GM12878 (cell line): ENCODE results near the gene HS3ST5. TPM values are rescaled to one million over a fixed set of nuclear protein-coding genes. Genes with fewer than 3 reads are reported as not detected.

ENCODE experiments used
- BCL11A ChIP-seq: IDR thresholded peaks from 2 replicates; pipeline ENCODE4 v1.6.1; 2011; ENCODE audit warnings: low read depth, low read length
- CBX3 ChIP-seq: fragments of 200-600 bp; sonication (generic); IDR thresholded peaks from 2 replicates; pipeline ENCODE4 v1.6.1; 2016; ENCODE audit warnings: low read depth, borderline replicate concordance
- ESRRA ChIP-seq: IDR thresholded peaks from 2 replicates; pipeline ENCODE4 v1.6.1; 2012; ENCODE audit warnings: mild to moderate bottlenecking, low read length, improper control_type of control experiment
- NFYA ChIP-seq: IDR thresholded peaks from 2 replicates; pipeline ENCODE4 v1.6.1; 2011; ENCODE audit warnings: low read depth, mild to moderate bottlenecking, low read length, improper control_type of control experiment, borderline replicate concordance
- RCOR1 ChIP-seq: conservative IDR thresholded peaks from 2 replicates; pipeline ENCODE4 v1.6.1; 2012; ENCODE audit warnings: low read depth, low read length, improper control_type of control experiment
- SIN3A ChIP-seq: IDR thresholded peaks from 2 replicates; pipeline ENCODE4 v1.6.1; 2012; ENCODE audit warnings: low read depth, low read length, improper control_type of control experiment
- ZNF274 ChIP-seq: IDR thresholded peaks from one replicate; pipeline ENCODE4 v1.8.0; 2011; ENCODE audit not compliant: insufficient read length, insufficient read depth
- polyA plus RNA-seq, 11 experiments: library from polyadenylated mRNA; depleted of rRNA in 4 of 11; unstranded in 6 of 11; stranded (reverse) in 5 of 11; fragments of >200 nt; fragmentation: Nextera tagmentation in 4 of 11; fragmentation: Illumina TruSeq in 1 of 11; extraction: Ambion mirVana in 4 of 11; extraction: Trizol in 1 of 11; gene quantifications; 1 replicate in 1 of 11; 2 replicates in 10 of 11; pipeline versions ENCODE4 v1.2.1 to v1.2.3, GENCODE V29; 2011 to 2016; ENCODE audit warnings: inconsistent platforms in 2 of 11, missing spikeins in 2 of 11, low read depth in 1 of 11
- total RNA-seq, 4 experiments: library from RNA; depleted of rRNA in 3 of 4; stranded (reverse); fragments of >200 nt in 3 of 4; fragmentation: Illumina TruSeq in 1 of 4; extraction: Trizol in 1 of 4; gene quantifications; 2 replicates each; pipeline versions ENCODE4 v1.2.1 to v1.2.3, GENCODE V29; 2013 to 2021
- TF ChIP-seq, protein P1 (sequence below): fragments of 450-650 bp; conservative IDR thresholded peaks from 2 replicates; pipeline ENCODE4 v1.6.1; 2017; ENCODE audit warnings: mild to moderate bottlenecking, moderate library complexity
- TF ChIP-seq, protein P2 (sequence below): fragments of 450-650 bp; IDR thresholded peaks from 2 replicates; pipeline ENCODE4 v1.6.1; 2016; ENCODE audit warnings: mild to moderate bottlenecking
- TF ChIP-seq, protein P3 (sequence below): IDR thresholded peaks from 2 replicates; pipeline ENCODE4 v1.6.1; 2012; ENCODE audit warnings: improper control_type of control experiment, low read depth, low read length; ENCODE audit not compliant: insufficient replicate concordance
- TF ChIP-seq, protein P4 (sequence below): IDR thresholded peaks from 2 replicates; pipeline ENCODE4 v1.6.1; 2011; ENCODE audit warnings: low read depth, low read length, improper control_type of control experiment, borderline replicate concordance

Gene HS3ST5
- total and polyA plus RNA-seq, 10 of the 15 experiments (the other 5 are each of a cell fraction or from before 2014, with no cell fraction given): 0.04 TPM; not detected in 9

DNA sequence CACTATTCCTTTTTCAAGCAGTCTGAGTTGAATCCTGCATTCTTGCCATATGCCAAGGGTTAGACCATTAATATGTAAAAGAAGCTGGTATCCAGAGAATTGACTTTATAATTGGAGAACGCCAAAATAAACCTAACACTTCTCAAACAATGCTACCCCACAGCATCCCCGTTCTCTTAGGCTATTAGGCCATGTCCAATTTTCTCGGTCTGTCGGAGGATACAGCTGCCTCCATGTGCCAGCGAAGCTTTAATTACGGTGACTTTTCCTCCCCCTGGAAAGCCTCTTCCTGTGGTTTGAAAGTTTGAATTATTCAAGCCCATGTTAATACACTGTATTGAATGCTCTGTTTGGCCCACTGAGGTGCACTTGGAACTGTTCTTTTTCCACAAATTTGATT lies 60.5 kb downstream of the HS3ST5 start (continued):
- TF ChIP-seq, protein P1, sequence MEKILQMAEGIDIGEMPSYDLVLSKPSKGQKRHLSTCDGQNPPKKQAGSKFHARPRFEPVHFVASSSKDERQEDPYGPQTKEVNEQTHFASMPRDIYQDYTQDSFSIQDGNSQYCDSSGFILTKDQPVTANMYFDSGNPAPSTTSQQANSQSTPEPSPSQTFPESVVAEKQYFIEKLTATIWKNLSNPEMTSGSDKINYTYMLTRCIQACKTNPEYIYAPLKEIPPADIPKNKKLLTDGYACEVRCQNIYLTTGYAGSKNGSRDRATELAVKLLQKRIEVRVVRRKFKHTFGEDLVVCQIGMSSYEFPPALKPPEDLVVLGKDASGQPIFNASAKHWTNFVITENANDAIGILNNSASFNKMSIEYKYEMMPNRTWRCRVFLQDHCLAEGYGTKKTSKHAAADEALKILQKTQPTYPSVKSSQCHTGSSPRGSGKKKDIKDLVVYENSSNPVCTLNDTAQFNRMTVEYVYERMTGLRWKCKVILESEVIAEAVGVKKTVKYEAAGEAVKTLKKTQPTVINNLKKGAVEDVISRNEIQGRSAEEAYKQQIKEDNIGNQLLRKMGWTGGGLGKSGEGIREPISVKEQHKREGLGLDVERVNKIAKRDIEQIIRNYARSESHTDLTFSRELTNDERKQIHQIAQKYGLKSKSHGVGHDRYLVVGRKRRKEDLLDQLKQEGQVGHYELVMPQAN: no peak
- TF ChIP-seq RCOR1 (no peak), NFYA (no peak), CBX3 (no peak), ESRRA (no peak), BCL11A (no peak), SIN3A (no peak), ZNF274 (no peak)
- TF ChIP-seq, protein P2, sequence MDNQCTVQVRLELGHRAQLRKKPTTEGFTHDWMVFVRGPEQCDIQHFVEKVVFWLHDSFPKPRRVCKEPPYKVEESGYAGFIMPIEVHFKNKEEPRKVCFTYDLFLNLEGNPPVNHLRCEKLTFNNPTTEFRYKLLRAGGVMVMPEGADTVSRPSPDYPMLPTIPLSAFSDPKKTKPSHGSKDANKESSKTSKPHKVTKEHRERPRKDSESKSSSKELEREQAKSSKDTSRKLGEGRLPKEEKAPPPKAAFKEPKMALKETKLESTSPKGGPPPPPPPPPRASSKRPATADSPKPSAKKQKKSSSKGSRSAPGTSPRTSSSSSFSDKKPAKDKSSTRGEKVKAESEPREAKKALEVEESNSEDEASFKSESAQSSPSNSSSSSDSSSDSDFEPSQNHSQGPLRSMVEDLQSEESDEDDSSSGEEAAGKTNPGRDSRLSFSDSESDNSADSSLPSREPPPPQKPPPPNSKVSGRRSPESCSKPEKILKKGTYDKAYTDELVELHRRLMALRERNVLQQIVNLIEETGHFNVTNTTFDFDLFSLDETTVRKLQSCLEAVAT: no peak
- TF ChIP-seq, protein P3, sequence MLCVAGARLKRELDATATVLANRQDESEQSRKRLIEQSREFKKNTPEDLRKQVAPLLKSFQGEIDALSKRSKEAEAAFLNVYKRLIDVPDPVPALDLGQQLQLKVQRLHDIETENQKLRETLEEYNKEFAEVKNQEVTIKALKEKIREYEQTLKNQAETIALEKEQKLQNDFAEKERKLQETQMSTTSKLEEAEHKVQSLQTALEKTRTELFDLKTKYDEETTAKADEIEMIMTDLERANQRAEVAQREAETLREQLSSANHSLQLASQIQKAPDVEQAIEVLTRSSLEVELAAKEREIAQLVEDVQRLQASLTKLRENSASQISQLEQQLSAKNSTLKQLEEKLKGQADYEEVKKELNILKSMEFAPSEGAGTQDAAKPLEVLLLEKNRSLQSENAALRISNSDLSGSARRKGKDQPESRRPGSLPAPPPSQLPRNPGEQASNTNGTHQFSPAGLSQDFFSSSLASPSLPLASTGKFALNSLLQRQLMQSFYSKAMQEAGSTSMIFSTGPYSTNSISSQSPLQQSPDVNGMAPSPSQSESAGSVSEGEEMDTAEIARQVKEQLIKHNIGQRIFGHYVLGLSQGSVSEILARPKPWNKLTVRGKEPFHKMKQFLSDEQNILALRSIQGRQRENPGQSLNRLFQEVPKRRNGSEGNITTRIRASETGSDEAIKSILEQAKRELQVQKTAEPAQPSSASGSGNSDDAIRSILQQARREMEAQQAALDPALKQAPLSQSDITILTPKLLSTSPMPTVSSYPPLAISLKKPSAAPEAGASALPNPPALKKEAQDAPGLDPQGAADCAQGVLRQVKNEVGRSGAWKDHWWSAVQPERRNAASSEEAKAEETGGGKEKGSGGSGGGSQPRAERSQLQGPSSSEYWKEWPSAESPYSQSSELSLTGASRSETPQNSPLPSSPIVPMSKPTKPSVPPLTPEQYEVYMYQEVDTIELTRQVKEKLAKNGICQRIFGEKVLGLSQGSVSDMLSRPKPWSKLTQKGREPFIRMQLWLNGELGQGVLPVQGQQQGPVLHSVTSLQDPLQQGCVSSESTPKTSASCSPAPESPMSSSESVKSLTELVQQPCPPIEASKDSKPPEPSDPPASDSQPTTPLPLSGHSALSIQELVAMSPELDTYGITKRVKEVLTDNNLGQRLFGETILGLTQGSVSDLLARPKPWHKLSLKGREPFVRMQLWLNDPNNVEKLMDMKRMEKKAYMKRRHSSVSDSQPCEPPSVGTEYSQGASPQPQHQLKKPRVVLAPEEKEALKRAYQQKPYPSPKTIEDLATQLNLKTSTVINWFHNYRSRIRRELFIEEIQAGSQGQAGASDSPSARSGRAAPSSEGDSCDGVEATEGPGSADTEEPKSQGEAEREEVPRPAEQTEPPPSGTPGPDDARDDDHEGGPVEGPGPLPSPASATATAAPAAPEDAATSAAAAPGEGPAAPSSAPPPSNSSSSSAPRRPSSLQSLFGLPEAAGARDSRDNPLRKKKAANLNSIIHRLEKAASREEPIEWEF: no peak
- TF ChIP-seq, protein P4, sequence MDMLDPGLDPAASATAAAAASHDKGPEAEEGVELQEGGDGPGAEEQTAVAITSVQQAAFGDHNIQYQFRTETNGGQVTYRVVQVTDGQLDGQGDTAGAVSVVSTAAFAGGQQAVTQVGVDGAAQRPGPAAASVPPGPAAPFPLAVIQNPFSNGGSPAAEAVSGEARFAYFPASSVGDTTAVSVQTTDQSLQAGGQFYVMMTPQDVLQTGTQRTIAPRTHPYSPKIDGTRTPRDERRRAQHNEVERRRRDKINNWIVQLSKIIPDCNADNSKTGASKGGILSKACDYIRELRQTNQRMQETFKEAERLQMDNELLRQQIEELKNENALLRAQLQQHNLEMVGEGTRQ: no peak
